ENCODE results near the gene CNTNAP2. TPM values are rescaled to one million over a fixed set of nuclear protein-coding genes. Genes with fewer than 3 reads are reported as not detected.

Gene CNTNAP2
- total and polyA plus RNA-seq, 2 donors from 2014 or later = 0.06 to 0.13 TPM

- no peak for DNase-seq
- no peaks in the 10 kb centered on the region for H3K36me3 ChIP-seq (ENCODE audit: control insufficient read depth in 2 of 3, insufficient read depth in 3 of 3, low read length in 3 of 3)
- TF ChIP-seq, protein P1, sequence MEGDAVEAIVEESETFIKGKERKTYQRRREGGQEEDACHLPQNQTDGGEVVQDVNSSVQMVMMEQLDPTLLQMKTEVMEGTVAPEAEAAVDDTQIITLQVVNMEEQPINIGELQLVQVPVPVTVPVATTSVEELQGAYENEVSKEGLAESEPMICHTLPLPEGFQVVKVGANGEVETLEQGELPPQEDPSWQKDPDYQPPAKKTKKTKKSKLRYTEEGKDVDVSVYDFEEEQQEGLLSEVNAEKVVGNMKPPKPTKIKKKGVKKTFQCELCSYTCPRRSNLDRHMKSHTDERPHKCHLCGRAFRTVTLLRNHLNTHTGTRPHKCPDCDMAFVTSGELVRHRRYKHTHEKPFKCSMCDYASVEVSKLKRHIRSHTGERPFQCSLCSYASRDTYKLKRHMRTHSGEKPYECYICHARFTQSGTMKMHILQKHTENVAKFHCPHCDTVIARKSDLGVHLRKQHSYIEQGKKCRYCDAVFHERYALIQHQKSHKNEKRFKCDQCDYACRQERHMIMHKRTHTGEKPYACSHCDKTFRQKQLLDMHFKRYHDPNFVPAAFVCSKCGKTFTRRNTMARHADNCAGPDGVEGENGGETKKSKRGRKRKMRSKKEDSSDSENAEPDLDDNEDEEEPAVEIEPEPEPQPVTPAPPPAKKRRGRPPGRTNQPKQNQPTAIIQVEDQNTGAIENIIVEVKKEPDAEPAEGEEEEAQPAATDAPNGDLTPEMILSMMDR (IDR thresholded peaks at IDR 0.05; ENCODE audit: borderline replicate concordance, extremely low read depth, insufficient read depth) = no peak
- H3K27ac ChIP-seq (ENCODE audit: low read depth in 2 of 2, low read length in 2 of 2) = no peak overlapping the region
- H3K4me3 ChIP-seq (ENCODE audit: low read length in 3 of 3) = no peak overlapping the region
- no peak for FAIRE-seq
- intact Hi-C loops (cut with DNase I) = no loop called here
- no peaks in the 10 kb centered on the region for H3K27me3 ChIP-seq (ENCODE audit: control insufficient read depth, insufficient read depth, low read length)
- H3K9me3 ChIP-seq (ENCODE audit: control insufficient read depth in 2 of 3, insufficient read depth in 1 of 3, low read length in 3 of 3) = no peaks in the 10 kb centered on the region
- H3K9ac ChIP-seq (ENCODE audit: low read length in 3 of 3) = no peak overlapping the region
- no peaks in the 10 kb centered on the region for H3K4me1 ChIP-seq (ENCODE audit: control insufficient read depth in 2 of 3, insufficient read depth in 2 of 3, low read depth in 1 of 3, low read length in 3 of 3)
Measured at GRCh38 chr7:147060070-147060469, 943.5 kb downstream of the CNTNAP2 start.

GRCh38 chr7:147062897-147063296 lies 946.3 kb downstream of the CNTNAP2 start:
- no peaks in the 10 kb centered on the region for H3K36me3 ChIP-seq (ENCODE audit: control insufficient read depth in 2 of 3, insufficient read depth in 3 of 3, low read length in 3 of 3)
- intact Hi-C loops (cut with DNase I) = no loop called here
- no peaks in the 10 kb centered on the region for H3K4me1 ChIP-seq (ENCODE audit: control insufficient read depth in 2 of 3, insufficient read depth in 2 of 3, low read depth in 1 of 3, low read length in 3 of 3)
- no peaks in the 10 kb centered on the region for H3K27me3 ChIP-seq (ENCODE audit: control insufficient read depth, insufficient read depth, low read length)
- H3K4me3 ChIP-seq (ENCODE audit: low read length in 3 of 3) = no peak overlapping the region
- no peaks in the 10 kb centered on the region for H3K9me3 ChIP-seq (ENCODE audit: control insufficient read depth in 2 of 3, insufficient read depth in 1 of 3, low read length in 3 of 3)
- DNase-seq (no peak), FAIRE-seq (no peak)
- H3K9ac ChIP-seq (ENCODE audit: low read length in 3 of 3) = no peak overlapping the region
- H3K27ac ChIP-seq (ENCODE audit: low read depth in 2 of 2, low read length in 2 of 2) = no peak overlapping the region
- TF ChIP-seq, protein P1 (IDR thresholded peaks at IDR 0.05; ENCODE audit: borderline replicate concordance, extremely low read depth, insufficient read depth) = no peak

DNA sequence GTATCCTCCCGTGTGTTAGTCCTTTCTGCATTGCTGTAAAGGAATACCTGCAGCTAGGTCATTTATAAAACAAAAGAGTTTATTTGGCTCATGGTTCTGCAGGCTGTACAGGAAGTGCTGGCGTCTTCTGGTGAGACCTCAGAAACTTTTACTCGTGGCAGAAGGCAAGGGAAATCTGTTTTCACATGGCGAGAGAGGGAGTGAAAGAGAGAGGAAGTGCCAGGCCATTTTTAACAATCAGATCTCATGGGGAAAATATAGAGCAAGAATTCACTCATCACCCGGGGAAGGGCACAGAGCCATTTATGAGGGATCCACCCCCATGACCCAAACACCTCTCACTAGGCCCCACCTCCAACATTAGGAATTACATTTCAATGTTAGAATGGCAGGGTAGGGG lies 952.2 kb downstream of the CNTNAP2 start:
- intact Hi-C loops (cut with DNase I) = no loop called here
- no peaks in the 10 kb centered on the region for H3K27me3 ChIP-seq (ENCODE audit: control insufficient read depth, insufficient read depth, low read length)
- peaks cover 0 to 3% (median 0%) of the 10 kb centered on the region in 3 donors for H3K4me1 ChIP-seq (ENCODE audit: control insufficient read depth in 2 of 3, insufficient read depth in 2 of 3, low read depth in 1 of 3, low read length in 3 of 3)
- no peak overlapping the region for H3K27ac ChIP-seq (ENCODE audit: low read depth in 2 of 2, low read length in 2 of 2)
- no peak overlapping the region for H3K4me3 ChIP-seq (ENCODE audit: low read length in 3 of 3)
- H3K9ac ChIP-seq (ENCODE audit: low read length in 3 of 3) = no peak overlapping the region
- TF ChIP-seq, protein P1 (IDR thresholded peaks at IDR 0.05; ENCODE audit: borderline replicate concordance, extremely low read depth, insufficient read depth) = no peak
- FAIRE-seq (no peak), DNase-seq (no peak)
- peaks cover 0 to 2% (median 0%) of the 10 kb centered on the region in 3 donors for H3K9me3 ChIP-seq (ENCODE audit: control insufficient read depth in 2 of 3, insufficient read depth in 1 of 3, low read length in 3 of 3)
- no peaks in the 10 kb centered on the region for H3K36me3 ChIP-seq (ENCODE audit: control insufficient read depth in 2 of 3, insufficient read depth in 3 of 3, low read length in 3 of 3)

DNA sequence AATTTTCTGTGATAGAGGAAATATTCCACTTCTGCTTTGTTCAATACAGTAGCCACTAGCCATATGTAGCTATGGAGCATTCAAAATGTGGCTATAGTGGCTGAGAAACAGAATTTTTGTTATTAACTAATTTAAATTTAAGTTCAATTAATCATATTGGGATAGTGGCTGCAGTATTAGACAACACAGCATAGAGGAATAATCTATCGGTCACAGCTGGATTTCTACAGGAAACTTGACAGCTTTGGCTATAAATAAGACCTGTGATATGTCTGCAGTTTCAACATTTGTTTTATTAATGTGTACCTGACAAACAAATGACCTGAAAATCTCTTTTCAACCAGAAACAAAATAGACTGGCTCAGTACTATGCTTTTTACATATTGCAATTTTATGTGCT lies 953.2 kb downstream of the CNTNAP2 start:
- peaks cover 0 to 2% (median 0%) of the 10 kb centered on the region in 3 donors for H3K9me3 ChIP-seq (ENCODE audit: control insufficient read depth in 2 of 3, insufficient read depth in 1 of 3, low read length in 3 of 3)
- TF ChIP-seq, protein P1 (IDR thresholded peaks at IDR 0.05; ENCODE audit: borderline replicate concordance, extremely low read depth, insufficient read depth) = no peak
- no peak overlapping the region for H3K27ac ChIP-seq (ENCODE audit: low read depth in 2 of 2, low read length in 2 of 2)
- FAIRE-seq (no peak), DNase-seq (no peak)
- no peak overlapping the region for H3K9ac ChIP-seq (ENCODE audit: low read length in 3 of 3)
- intact Hi-C loops (cut with DNase I) = no loop called here
- no peaks in the 10 kb centered on the region for H3K36me3 ChIP-seq (ENCODE audit: control insufficient read depth in 2 of 3, insufficient read depth in 3 of 3, low read length in 3 of 3)
- H3K4me1 ChIP-seq (ENCODE audit: control insufficient read depth in 2 of 3, insufficient read depth in 2 of 3, low read depth in 1 of 3, low read length in 3 of 3) = peaks cover 0 to 3% (median 0%) of the 10 kb centered on the region in 3 donors
- no peak overlapping the region for H3K4me3 ChIP-seq (ENCODE audit: low read length in 3 of 3)
- H3K27me3 ChIP-seq (ENCODE audit: control insufficient read depth, insufficient read depth, low read length) = no peaks in the 10 kb centered on the region
